Caco-2 (cell line): ENCODE measurements around the gene CHST14. TPM values are rescaled to one million over a fixed set of nuclear protein-coding genes. Genes with fewer than 3 reads are reported as not detected.
A peak's percentile ranks its signal among the peaks of the same experiment; 100 is the strongest.

Experiments
- BruUV-seq: library from RNA; stranded (reverse); fragments of 400-500 nt; replicated peaks from 2 replicates; lab custom pipeline; 2021; lab: Mats Ljungman, UMichigan
- CTCF ChIA-PET: fragments of 300-600 bp; sonication (Branson Sonifier 250); formaldehyde crosslinking; loops from one replicate; lab custom pipeline; 2022; ENCODE audit warnings: antibody characterized with exemption; lab: Charles Lee
- POLR2A ChIA-PET: fragments of 300-600 bp; sonication (Branson Sonifier 250); formaldehyde crosslinking; loops from one replicate; lab custom pipeline; 2022; ENCODE audit warnings: antibody characterized with exemption; lab: Charles Lee
- DNase-seq, 2 experiments: peaks; one replicate each; pipeline versions ENCODE4 v3.0.0 to v3.0.0-alpha.2; 2020 to 2022
- H3K27me3 ChIP-seq: replicated peaks from 2 replicates; pipeline ENCODE4 v1.6.0; 2011; ENCODE audit warnings: low read length; ENCODE audit not compliant: control insufficient read depth, insufficient read depth
- H3K36me3 ChIP-seq: 2 replicates; pipeline ENCODE4 v1.5.1; 2011; ENCODE audit warnings: low read length; ENCODE audit not compliant: control insufficient read depth, insufficient read depth
- H3K4me1 ChIP-seq: fragments of 250-450 bp; sonication (Bioruptor Pico); 2 replicates; pipeline ENCODE4 v1.5.1; 2020; ENCODE audit warnings: mild to moderate bottlenecking
- H3K4me3 ChIP-seq: 2 replicates; pipeline ENCODE4 v1.5.1; 2011; ENCODE audit warnings: low read depth, mild to moderate bottlenecking, control low read depth, low read length
- H3K9me3 ChIP-seq: fragments of 250-450 bp; sonication (Bioruptor Pico); 2 replicates; pipeline ENCODE4 v1.5.1; 2020; ENCODE audit warnings: mild to moderate bottlenecking, moderate library complexity
- H3K27ac Mint-ChIP-seq: one replicate; pipeline ENCODE4 v1.8.0; 2022; ENCODE audit warnings: mixed read lengths; ENCODE audit not compliant: unreplicated experiment
- H3K27me3 Mint-ChIP-seq: one replicate; pipeline ENCODE4 v1.8.0; 2022; ENCODE audit warnings: mixed read lengths; ENCODE audit not compliant: insufficient read depth, unreplicated experiment
- H3K36me3 Mint-ChIP-seq: one replicate; pipeline ENCODE4 v1.8.0; 2022; ENCODE audit warnings: mild to moderate bottlenecking, mixed read lengths; ENCODE audit not compliant: insufficient read depth, unreplicated experiment
- H3K4me1 Mint-ChIP-seq: one replicate; pipeline ENCODE4 v1.8.0; 2022; ENCODE audit warnings: low read depth, mixed read lengths; ENCODE audit not compliant: unreplicated experiment
- H3K4me3 Mint-ChIP-seq: one replicate; pipeline ENCODE4 v1.8.0; 2022; ENCODE audit warnings: mild to moderate bottlenecking, moderate library complexity, mixed read lengths; ENCODE audit not compliant: unreplicated experiment
- H3K9me3 Mint-ChIP-seq: one replicate; pipeline ENCODE4 v1.8.0; 2022; ENCODE audit warnings: mixed read lengths; ENCODE audit not compliant: unreplicated experiment
- CTCF ChIP-seq, 2 experiments: fragments of 200-600 bp in 1 of 2; IDR thresholded peaks; 1 replicate in 1 of 2; 2 replicates in 1 of 2; pipeline versions ENCODE4 v1.5.1 to v1.8.0; 2011 to 2022; ENCODE audit warnings: antibody characterized with exemption in 1 of 2, control low read depth in 1 of 2, inconsistent platforms in 1 of 2, low read depth in 1 of 2, low read length in 1 of 2, mild to moderate bottlenecking in 1 of 2, moderate library complexity in 1 of 2; ENCODE audit not compliant: insufficient read depth in 1 of 2, severe bottlenecking in 1 of 2, unreplicated experiment in 1 of 2
- intact Hi-C: fragments of 100-400 bp; cut with micrococcal nuclease; formaldehyde crosslinking; loops from one replicate; pipeline ENCODE4 v1.10.0; 2022; ENCODE audit not compliant: unreplicated experiment
- total RNA-seq: library from RNA; stranded (reverse); gene quantifications from 2 replicates; pipeline ENCODE4 v1.2.3, GENCODE V29; 2022

CHST14 gene
- total RNA-seq, 1 experiment from 2014 or later, result 19.6 TPM

DNA sequence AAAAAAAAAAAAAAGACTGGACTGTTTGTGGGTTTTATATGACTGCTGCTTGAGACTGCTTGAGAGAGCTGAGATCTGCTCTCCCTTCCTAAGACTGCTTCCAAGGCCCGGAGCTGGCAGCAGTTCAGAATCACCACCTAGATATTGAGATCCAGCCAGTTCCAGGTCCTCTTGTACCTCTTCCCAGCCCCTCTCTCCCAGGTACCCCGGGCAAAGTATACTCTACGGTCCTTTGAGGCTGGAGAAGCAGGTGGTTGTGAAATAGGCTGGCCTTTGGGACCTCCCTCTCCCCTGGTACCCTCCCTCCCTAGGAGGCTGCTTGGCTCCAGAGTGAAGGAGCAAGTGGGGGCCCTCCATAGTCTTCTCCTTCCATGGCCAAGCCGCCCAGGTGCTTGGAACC is 42.6 kb upstream of the CHST14 start:
- DNase-seq, result no peak
- intact Hi-C loops, result no loop called here
- POLR2A ChIA-PET, result no interaction called here
- Histone ChIP-seq H3K4me1 (peaks cover 8% of the 10 kb centered on the region; the same call in 1 of the 2 replicates), H3K9me3 (no peaks in the 10 kb centered on the region), H3K36me3 (no peaks in the 10 kb centered on the region), H3K4me3 (no peak overlapping the region), H3K27me3 (no peaks in the 10 kb centered on the region)
- H3K36me3 Mint-ChIP-seq, result peaks cover 6% of the 10 kb centered on the region
- TF ChIP-seq CTCF (IDR thresholded peaks at IDR 0.05; ENCODE audit: insufficient read depth in 1 of 2, low read depth in 1 of 2, low read length in 1 of 2, severe bottlenecking in 1 of 2, unreplicated experiment in 1 of 2), result no peak
- no peaks in the 10 kb centered on the region for H3K9me3 Mint-ChIP-seq
- BruUV-seq, result no TSS peak
- CTCF ChIA-PET, result no interaction called here
- H3K27me3 Mint-ChIP-seq, result no peaks in the 10 kb centered on the region
- H3K27ac Mint-ChIP-seq, result no peak overlapping the region
- peaks cover 10% of the 10 kb centered on the region for H3K4me1 Mint-ChIP-seq
- no peak overlapping the region for H3K4me3 Mint-ChIP-seq

DNA sequence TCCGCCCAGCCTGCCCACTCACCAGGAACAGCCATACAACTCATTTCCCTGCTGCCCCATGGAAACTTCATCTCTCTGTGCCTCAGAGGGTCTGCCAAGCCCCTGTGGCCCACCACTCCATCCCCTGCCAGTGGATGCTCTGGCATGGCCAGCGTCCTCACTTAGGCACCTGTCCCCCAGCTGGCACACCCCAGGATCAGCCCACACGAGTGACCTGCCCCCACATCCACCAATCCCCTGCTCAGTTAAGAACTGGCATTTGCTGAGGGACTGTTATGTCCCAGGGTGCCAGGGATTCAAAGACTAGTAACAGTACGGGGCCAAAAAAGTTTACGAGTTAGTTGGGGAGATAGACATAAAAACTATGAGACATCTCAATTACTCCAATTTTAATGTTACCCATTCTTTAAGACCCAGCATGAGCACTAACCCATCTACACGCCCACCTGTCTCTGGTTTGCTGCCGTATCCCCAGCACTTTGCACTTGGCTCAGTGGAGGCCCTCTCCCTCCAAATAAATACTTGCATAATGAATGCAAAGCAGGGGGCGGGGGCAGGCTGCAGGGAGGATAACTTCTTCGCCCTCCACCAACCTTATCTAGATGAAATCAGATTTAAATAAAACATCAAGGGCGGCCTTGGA is 41.6 kb upstream of the CHST14 start:
- intact Hi-C loops, result no loop called here
- H3K9me3 ChIP-seq, result no peaks in the 10 kb centered on the region
- Mint-ChIP-seq H3K36me3 (peaks cover 6% of the 10 kb centered on the region), H3K4me3 (no peak overlapping the region), H3K4me1 (peaks cover 10% of the 10 kb centered on the region), H3K9me3 (no peaks in the 10 kb centered on the region), H3K27ac (no peak overlapping the region), H3K27me3 (no peaks in the 10 kb centered on the region)
- BruUV-seq, result no TSS peak
- H3K36me3 ChIP-seq, result no peaks in the 10 kb centered on the region
- no peak for TF ChIP-seq CTCF (IDR thresholded peaks at IDR 0.05; ENCODE audit: insufficient read depth in 1 of 2, low read depth in 1 of 2, low read length in 1 of 2, severe bottlenecking in 1 of 2, unreplicated experiment in 1 of 2)
- no peaks in the 10 kb centered on the region for H3K27me3 ChIP-seq
- POLR2A ChIA-PET, result no interaction called here
- peaks cover 8% of the 10 kb centered on the region; the same call in 1 of the 2 replicates for H3K4me1 ChIP-seq
- CTCF ChIA-PET, result no interaction called here
- DNase-seq, result no peak
- H3K4me3 ChIP-seq, result no peak overlapping the region

DNA sequence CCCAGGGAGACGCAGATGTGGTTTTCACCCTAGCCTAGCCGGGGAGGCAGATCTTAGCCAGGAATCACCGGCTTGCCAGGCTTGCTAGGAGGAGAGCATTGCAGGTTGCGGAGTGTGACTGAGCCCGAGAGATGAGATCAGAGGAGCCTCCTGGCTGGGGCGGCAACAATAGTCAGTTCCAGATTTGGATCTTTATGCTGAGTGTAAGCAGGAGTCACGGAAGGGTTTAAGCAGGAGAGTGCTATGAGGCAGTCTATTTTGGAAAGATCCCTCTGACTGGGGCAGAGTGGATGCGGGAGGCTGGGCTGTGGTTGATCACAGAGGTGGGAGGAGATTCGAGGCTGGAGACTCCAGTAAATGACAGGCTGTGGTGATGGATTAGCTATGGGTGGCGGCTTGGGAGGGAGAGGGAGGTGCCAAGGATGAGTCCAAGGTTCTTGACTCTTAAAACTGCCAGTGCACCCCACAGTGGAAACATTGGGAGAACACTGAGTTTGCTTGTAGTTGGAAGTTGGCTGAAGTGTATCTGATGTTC is 40.4 kb upstream of the CHST14 start:
- no peaks in the 10 kb centered on the region for H3K27me3 Mint-ChIP-seq
- Histone ChIP-seq H3K36me3 (no peaks in the 10 kb centered on the region), H3K4me3 (no peak overlapping the region), H3K9me3 (no peaks in the 10 kb centered on the region), H3K27me3 (no peaks in the 10 kb centered on the region), H3K4me1 (peaks cover 8% of the 10 kb centered on the region; the same call in 1 of the 2 replicates)
- peak in 1 of 2 experiments; percentile 39 for DNase-seq
- H3K4me1 Mint-ChIP-seq, result peaks cover 10% of the 10 kb centered on the region
- H3K4me3 Mint-ChIP-seq, result no peak overlapping the region
- H3K9me3 Mint-ChIP-seq, result no peaks in the 10 kb centered on the region
- TF ChIP-seq CTCF (IDR thresholded peaks at IDR 0.05; ENCODE audit: insufficient read depth in 1 of 2, low read depth in 1 of 2, low read length in 1 of 2, severe bottlenecking in 1 of 2, unreplicated experiment in 1 of 2), result no peak
- no peak overlapping the region for H3K27ac Mint-ChIP-seq
- POLR2A ChIA-PET, result interaction anchor here (0.6 kb wide), 1 partner anchor 10 kb away, joined by 3 read pairs; no protein-coding TSS in a partner anchor
- intact Hi-C loops, result no loop called here
- CTCF ChIA-PET, result no interaction called here
- no TSS peak for BruUV-seq
- H3K36me3 Mint-ChIP-seq, result peaks cover 3% of the 10 kb centered on the region
